Right renal cortex interstitium (tissue), 3 donors: Measurements from ENCODE around the gene C1orf116. TPM values are rescaled to one million over a fixed set of nuclear protein-coding genes. Genes with fewer than 3 reads are reported as not detected.

Experiments used
- DNase-seq, 3 donors: peaks; one replicate each; pipeline ENCODE4 v3.0.0-alpha.2; 2013; ENCODE audit warnings: low read depth in 3 of 3, low spot score in 2 of 3
- polyA plus RNA-seq, 3 donors: library from polyadenylated mRNA; unstranded; fragments of 120-200 nt; gene quantifications; one replicate each; pipeline ENCODE4 v1.2.1, GENCODE V29; 2013; ENCODE audit not compliant: insufficient read length in 3 of 3

C1orf116 gene
- polyA plus RNA-seq, 3 donors = 18.0 to 22.3 (median 20.2) TPM

- DNase-seq = no peak
These were observed 30.9 kb downstream of the C1orf116 start for GRCh38 chr1:207001492-207002245.

- no peak for DNase-seq
These were observed 31.8 kb downstream of the C1orf116 start for GRCh38 chr1:207000651-207001291.

- DNase-seq = no peak
These were observed 33.7 kb downstream of the C1orf116 start for GRCh38 chr1:206998816-206999215.

DNA sequence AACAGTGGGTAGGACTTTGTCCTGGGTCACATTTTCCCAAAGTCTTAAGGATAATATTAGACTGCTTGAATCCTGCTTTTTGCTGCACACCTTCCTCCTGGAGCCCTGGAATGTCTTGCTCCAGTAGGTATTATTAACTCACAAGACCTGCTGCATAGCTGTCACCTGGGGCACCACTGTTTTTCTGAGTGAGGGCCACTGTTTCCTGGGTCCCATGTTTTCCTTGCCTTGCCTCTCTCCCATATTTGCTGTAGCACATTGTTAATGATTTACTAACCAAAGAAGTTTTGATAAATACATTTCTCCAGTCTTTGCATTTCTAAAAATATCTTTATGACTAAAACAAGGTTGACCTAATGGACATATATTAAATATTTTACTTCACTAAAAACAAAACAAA, 39.8 kb downstream of the C1orf116 start:
- DNase-seq = peak; percentile 21 to 31 (median 29)

DNA sequence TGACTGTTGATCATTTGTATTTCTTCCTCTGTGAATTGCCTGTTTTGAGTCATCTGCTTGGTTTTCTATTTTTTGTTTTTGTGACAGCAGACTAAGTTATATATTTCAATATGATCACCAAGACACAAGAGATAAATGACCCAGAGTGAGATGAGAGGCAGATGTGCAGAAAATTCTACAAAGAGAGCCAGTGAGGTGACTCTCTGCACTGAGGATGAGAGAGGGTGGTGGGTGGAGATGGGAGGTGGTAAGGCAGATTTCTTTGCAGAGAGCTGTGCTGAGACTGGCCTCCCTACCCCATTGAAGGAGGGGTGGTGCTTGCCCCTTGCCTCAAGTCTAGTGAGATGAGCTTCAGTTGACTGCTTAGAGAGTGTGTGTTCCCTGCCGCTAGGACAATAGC, 44.7 kb downstream of the C1orf116 start:
- DNase-seq = no peak

DNA sequence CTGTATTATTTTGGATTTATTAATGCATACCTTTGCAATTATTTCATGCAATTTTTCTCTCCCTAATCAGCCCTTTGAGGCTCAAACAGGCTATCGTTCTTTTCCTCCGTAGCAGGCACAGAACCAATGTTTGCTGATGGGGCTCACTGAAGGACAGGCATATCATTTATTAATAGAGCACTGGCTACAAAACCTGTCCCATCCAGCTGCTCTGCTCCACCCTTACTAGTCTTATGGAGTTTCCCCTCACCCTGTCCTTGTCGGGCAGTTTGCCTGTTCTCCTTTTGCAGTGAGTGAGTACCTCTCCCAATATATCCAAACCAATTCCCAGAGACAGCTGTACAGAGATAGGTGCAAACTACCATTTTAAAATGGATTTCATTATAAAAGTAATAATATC, 45.7 kb downstream of the C1orf116 start:
- DNase-seq = no peak

GRCh38 chr1:206986402-206986801, 46.2 kb downstream of the C1orf116 start:
- no peak for DNase-seq

GRCh38 chr1:206985162-206985749, 47.3 kb downstream of the C1orf116 start:
- no peak for DNase-seq

- peak in 1 of 3 donors; percentile 27 for DNase-seq
These were observed 50.3 kb downstream of the C1orf116 start for GRCh38 chr1:206982216-206982615.

GRCh38 chr1:206979379-206980043, 53.0 kb downstream of the C1orf116 start:
- DNase-seq = no peak

DNA sequence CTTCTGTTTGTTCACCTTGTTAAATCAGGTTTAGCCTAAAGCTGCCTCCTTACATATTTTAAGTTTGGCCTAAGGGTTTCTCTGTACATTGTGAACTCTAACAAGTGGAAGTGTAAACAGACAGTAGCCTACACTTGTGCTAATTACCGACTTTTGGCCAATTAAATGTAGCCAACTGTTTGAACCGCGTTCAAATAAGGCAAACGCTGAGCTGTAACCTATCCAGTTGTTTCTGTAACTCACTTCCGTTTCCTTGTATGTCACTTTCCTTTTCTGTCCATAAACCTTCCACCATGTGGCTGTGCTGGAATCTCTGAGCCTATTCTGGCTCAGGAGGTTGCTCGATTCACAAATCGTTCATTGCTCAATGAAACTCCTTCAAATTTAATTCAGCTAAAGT, 54.3 kb downstream of the C1orf116 start:
- DNase-seq = no peak

GRCh38 chr1:206975306-206975705, 57.2 kb downstream of the C1orf116 start:
- DNase-seq = no peak

DNA sequence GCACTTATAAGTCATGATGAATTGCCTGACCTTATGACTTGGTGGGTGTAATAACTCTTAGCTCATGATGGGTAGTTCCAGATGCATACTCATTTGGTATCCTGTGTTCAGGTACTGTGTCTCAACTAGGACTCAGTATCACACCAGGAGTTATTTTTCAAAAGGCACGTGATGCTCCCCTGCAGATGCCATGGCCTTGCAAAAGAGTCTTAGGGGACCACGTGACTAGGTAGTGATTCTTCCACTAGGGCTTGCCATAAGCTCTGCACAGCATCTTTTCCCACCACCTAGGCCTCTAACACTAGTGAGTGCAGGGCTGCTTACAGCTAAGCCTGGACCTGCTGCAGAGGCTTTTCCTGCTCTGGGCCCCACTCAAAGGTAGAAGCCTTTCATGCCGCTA, 58.4 kb downstream of the C1orf116 start:
- DNase-seq = no peak

DNA sequence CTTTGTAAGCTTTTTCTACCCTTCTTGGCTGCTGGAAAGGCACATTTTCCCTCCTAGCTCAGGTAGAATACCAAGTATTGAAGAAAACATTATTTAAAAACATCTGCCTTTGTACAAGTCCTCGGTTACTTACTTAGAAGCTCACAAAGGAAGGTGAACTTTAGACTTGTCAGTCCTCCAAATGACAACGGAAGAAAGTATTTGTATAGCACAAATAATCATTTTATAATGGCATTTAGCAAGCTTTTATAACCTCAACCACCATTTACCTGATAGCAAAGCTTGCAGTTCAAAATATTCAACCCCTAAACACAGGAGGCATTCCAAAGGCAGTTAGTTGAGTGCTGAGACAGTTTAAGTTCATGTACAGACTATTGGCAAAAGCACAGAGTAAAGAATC, 59.8 kb downstream of the C1orf116 start:
- DNase-seq = no peak

DNA sequence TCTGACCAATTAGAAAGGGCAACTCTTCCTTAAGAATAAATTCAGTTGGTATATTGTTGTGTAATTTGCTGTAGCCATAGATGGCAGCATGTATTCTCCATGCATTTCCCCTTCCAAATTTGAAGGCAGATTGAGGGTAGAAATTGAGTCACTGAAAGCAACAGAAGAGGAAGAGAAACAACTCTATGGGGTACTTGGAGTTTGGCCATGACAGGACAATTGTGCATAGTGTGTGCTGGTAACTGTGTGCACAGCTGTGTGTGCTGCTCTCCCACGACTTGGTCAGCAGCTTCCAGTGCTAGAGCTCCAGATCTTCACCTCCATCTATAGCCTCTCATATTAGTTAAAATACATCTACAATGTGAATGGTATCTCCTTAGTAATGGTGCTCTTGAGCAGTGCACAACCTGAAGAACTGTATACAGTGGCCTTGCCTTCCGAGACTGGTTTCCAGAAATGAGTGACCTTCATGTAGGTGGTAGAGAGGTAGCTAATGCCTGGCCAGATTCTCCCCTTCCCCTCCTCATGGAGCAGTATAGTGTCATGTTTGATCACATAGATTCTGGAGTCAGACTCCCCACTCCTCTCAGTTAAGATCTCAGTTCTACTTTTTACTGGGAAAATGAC, 61.4 kb downstream of the C1orf116 start:
- no peak for DNase-seq

DNA sequence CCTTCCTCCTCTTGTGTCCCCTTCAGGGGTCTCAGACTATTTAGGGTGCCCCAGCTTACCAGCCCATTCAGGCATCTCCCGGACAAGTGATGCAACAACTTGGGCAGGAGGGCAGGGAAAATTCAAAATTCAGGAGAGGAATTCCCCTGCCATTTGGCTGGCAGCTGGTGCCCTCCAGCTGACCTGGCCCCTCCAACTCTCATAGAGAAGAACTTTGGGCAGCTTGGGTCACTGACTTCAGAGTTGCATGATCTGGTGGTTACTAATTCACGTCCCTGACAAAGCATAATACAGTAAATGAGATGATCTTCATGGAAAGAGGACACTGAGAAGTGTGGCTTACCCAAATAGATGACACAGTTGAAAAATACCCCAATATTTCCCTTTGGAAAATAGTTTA, 62.1 kb downstream of the C1orf116 start, which contains the start of gene FCAMR:
Gene FCAMR, minus strand, starts transcription at position 15 of the 400 bp plus-strand sequence. CDS start 335 bp downstream, outside the sequence.
- no peak for DNase-seq

DNA sequence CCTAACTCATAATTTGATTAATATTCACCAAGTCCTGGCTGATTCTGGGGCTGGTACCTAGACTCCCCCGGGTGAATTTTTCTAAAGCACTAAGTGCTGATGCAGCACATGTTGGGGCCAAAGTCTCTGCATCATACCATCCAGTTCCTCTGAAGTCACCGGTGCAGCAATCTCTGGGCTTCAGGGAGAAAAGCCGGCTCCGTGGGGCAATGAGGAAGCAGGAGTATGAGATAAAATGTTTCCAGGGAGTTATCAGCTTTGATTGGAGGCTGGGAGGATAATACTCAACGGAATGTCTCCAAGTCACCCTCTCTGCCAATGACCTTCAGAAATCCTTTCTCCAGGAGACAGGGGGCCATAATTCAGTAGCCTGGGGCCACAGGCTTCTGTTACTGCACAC, 63.5 kb downstream of the C1orf116 start:
- DNase-seq = no peak
